AG09309 (cell line): Measurements from ENCODE around the gene SH3PXD2A.

ENCODE experiments used
- DNase-seq: peaks from one replicate; pipeline ENCODE4 v3.0.0-alpha.2; 2010; ENCODE audit warnings: low read depth
- H3K4me3 ChIP-seq: 2 replicates; pipeline ENCODE4 v1.5.1; 2011; ENCODE audit warnings: mild to moderate bottlenecking, low read depth, low read length, moderate library complexity; ENCODE audit not compliant: control insufficient read depth
- TF ChIP-seq, protein P1 (sequence below): IDR thresholded peaks from 2 replicates; pipeline ENCODE4 v1.5.1; 2011; ENCODE audit warnings: mild to moderate bottlenecking, low read depth, low read length, inconsistent platforms; ENCODE audit not compliant: insufficient read depth, control insufficient read depth; ENCODE audit errors: missing control alignments

Gene SH3PXD2A

GRCh38 chr10:103885617-103886016 is 30.2 kb upstream of the SH3PXD2A start:
- TF ChIP-seq, protein P1, sequence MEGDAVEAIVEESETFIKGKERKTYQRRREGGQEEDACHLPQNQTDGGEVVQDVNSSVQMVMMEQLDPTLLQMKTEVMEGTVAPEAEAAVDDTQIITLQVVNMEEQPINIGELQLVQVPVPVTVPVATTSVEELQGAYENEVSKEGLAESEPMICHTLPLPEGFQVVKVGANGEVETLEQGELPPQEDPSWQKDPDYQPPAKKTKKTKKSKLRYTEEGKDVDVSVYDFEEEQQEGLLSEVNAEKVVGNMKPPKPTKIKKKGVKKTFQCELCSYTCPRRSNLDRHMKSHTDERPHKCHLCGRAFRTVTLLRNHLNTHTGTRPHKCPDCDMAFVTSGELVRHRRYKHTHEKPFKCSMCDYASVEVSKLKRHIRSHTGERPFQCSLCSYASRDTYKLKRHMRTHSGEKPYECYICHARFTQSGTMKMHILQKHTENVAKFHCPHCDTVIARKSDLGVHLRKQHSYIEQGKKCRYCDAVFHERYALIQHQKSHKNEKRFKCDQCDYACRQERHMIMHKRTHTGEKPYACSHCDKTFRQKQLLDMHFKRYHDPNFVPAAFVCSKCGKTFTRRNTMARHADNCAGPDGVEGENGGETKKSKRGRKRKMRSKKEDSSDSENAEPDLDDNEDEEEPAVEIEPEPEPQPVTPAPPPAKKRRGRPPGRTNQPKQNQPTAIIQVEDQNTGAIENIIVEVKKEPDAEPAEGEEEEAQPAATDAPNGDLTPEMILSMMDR, result no peak
- H3K4me3 ChIP-seq, result no peak overlapping the region
- DNase-seq, result peak; percentile 79

- no peak for DNase-seq
- TF ChIP-seq, protein P1, result peak; percentile 74
- no peak overlapping the region for H3K4me3 ChIP-seq
These were observed 29.3 kb upstream of the SH3PXD2A start for GRCh38 chr10:103884681-103885139.

- TF ChIP-seq, protein P1, result no peak
- no peak overlapping the region for H3K4me3 ChIP-seq
- no peak for DNase-seq
These were observed 27.1 kb upstream of the SH3PXD2A start for GRCh38 chr10:103882285-103883007.

GRCh38 chr10:103881416-103882284 is 26.3 kb upstream of the SH3PXD2A start:
- DNase-seq, result no peak
- no peak overlapping the region for H3K4me3 ChIP-seq
- TF ChIP-seq, protein P1, result no peak

DNA sequence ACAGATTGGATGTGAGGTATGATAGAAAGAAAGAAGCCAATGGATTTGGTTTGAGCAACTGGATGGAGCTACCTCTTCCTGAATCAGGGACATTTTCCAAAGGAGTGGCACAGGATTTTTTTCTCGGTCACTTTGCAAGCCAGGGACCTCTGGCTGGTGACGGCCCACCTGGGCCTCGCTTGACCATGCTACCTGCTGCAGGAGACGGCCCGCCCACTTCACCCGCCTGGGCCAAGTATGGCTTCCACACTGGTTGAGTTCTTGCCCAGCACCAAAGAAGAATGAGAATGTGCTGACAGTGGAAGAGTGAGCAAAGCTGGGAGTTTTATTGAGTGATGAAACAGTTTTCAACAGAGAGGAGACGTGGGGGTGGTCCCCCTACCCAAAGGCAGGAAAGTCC is 24.5 kb upstream of the SH3PXD2A start:
- TF ChIP-seq, protein P1, result no peak
- DNase-seq, result no peak
- H3K4me3 ChIP-seq, result no peak overlapping the region

GRCh38 chr10:103879409-103879808 is 24.0 kb upstream of the SH3PXD2A start:
- TF ChIP-seq, protein P1, result no peak
- H3K4me3 ChIP-seq, result no peak overlapping the region
- DNase-seq, result no peak
